GM21360 (cell line): ENCODE data around the gene MYOD1.

Source experiments
- ATAC-seq: cut with Tn5 transposase; IDR thresholded peaks from one replicate; pipeline ENCODE4 v1.9.1; 2021; ENCODE audit warnings: mild to moderate bottlenecking, moderate library complexity; ENCODE audit not compliant: unreplicated experiment

Gene MYOD1

GRCh38 chr11:17748044-17748443 lies 28.7 kb downstream of the MYOD1 start:
- no peak for ATAC-seq

- no peak for ATAC-seq
Observed at GRCh38 chr11:17748761-17749721, 29.7 kb downstream of the MYOD1 start.

DNA sequence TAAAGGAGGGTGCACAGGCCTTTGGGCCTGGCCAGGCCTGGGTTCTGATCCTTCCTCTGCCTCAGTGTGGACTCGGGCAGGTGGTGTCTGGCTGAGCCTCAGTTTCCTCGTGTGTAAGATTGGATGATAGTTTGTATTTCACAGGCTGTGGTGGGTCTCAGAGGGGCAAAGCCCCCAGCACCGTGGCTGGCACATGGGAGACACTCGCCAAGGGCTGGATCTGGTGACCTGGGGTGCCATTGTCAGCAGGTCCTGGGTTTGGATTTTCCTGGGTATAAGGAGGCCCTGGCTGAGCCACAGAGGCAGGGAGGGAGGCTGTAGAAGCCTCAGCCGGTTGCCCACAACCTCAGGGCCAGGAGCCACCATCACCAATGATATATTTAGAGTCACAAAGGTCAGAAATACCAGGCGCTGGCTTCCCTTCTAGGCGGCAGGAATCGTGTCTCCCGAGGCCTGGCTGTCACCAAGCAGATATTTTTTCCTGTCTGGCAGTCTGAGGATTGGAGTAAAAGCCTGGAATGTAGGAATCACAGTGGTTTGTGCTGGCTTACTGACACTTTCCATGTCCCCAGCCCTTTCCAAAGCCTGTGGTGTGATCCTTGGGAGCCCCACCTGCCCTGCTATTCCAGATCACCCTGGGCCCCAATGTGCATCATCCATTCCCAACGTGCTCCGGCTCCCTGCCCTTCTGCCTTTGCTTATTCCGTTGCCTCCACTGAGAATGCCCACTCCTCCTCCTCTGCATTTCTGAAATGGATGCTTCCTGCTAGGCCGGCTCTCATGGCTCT lies 30.8 kb downstream of the MYOD1 start:
- no peak for ATAC-seq

DNA sequence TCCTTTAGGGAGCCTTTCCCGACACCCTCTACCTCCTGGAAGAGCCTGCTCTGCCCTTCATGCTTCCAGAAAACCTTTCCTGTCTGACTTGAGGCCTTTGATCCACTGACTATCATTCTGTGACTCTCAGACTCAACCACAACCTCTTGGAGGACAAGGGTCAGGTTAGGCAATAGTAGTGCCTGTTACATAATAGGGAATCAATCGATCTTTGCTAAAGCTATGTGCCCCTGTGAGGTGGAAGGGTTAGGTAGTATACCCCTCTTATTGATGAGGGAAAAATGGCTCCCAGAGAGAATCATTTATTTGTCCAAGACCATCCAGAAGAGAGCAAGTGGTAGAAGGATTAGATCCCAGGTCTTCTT lies 31.4 kb downstream of the MYOD1 start:
- no peak for ATAC-seq

GRCh38 chr11:17751558-17751957 lies 32.2 kb downstream of the MYOD1 start:
- no peak for ATAC-seq

DNA sequence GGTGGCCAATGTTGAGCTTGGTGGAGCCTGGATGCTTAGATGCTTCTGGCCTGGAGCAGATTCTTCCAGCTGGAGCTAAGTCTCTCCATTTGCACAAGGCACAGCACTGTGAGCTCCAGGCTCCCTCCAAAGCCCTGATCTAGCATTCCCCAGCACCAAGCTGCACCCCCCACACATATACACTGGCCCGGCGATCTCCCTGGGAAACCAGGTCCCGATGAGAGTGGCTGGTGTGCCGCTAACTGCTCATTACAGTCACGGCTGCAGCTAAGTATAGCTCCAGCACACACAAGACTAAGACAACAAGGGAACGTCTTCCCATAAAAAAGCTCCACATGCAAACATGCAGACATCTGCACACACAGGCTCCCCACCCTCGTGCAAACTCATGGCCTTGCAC lies 32.8 kb downstream of the MYOD1 start:
- no peak for ATAC-seq

DNA sequence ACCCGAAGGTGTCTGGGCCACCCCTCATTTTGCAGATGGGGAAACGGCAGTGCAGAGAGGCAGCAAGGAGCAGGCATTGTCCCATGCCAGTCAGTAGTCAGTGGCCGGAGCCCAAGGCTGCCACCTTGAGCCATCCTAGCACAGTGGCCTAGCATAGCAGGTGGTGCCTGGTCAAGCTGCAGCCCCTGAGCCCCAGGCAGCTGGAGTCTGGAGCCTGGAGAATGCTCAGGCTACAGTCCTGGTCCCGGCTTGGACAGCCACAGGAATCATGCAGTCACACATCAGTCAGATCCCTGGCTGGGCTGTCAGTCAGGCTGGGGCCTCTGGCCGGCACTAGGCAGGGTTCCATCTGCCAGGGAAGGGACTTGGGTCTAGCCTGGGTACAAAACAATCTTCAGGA lies 33.8 kb downstream of the MYOD1 start:
- ATAC-seq: no peak

DNA sequence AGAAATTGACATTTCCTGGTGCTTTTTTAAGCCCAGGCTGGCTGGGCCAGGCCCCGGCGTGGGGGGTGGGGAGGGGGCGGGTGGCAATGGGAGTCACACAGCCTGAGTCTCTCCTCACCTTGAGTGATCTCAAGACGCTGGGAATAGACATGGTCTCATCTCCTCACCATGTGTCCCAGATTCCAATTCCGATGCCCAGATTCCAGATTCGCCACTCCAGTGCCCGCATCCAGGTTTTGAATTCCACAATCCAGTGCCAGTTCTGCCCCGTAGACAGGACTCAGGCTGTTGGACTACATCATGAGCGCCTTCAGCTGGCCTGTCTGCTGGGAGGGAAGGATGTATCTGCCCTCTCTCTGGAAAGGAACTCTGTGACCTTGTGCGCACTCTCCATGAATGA lies 34.3 kb downstream of the MYOD1 start:
- no peak for ATAC-seq

GRCh38 chr11:17755891-17756290 lies 36.5 kb downstream of the MYOD1 start:
- no peak for ATAC-seq

- no peak for ATAC-seq
Observed at GRCh38 chr11:17760102-17761029, 41.0 kb downstream of the MYOD1 start.

GRCh38 chr11:17762309-17762974 lies 43.1 kb downstream of the MYOD1 start:
- ATAC-seq: no peak

GRCh38 chr11:17763244-17763643 lies 43.9 kb downstream of the MYOD1 start:
- no peak for ATAC-seq

DNA sequence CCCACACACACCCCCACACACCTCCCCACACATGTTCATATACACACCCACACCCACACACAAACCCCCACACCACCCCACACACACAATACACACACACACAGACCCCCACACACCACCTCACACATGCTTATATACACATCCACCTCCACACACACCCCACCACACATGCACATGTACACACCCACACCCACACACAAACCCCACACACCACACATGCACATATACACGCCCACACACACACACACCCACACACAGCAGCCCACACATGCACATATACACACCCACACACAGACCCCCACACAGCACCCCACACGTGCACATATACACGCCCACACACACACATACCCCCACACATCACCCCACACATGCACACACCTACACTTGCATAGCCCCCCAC lies 44.3 kb downstream of the MYOD1 start:
- no peak for ATAC-seq

DNA sequence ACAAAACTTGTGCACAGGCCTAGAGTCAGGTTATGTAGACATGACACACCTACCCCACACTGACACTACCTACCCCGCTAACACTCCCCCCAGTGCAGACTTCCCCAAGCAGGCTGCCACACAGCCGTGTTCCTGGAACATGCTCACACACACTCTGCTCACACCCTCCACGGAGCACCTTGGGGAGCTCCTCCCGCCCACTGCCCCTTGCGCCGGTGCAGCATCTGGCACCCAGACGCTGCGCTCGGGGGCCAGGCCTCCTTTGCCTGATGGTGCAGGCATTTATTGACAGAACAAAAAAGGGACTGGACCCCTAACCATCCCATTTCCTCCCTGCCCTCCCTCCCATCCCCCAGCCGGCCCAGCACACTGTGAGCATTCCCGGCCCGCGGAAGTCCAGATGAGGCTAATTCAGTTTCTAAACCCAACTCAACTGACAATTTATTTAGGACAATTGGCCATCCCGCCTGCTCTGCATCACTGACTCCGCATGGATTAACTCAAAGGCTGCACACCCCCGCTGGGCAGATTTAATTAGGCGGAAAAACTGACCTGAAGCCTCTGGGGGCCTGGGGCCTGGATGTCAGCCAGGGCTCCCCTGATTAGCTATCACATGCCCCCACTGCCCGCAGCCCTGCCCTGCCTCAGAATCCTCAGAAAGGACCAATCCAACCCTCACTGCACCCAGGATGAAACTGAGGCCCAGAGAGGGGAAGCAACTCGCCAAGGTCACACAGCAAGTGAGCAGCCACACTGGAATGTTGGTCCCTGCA lies 45.3 kb downstream of the MYOD1 start:
- no peak for ATAC-seq

- ATAC-seq: no peak
Observed at GRCh38 chr11:17765356-17766072, 46.1 kb downstream of the MYOD1 start.

DNA sequence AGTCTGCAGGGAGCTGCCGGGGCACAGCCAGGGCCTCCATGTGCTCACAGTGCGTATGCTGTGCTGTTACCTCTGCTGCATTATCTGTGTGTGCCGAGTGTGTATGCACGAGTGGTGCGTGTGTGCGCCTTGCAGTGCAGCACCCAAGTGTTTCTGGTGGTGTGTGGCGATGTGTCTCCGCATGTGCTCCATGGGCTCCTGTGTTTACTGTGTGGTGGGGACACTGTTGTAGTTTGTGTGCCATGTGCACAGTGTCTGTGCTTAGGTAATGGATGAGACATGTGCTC lies 46.6 kb downstream of the MYOD1 start:
- ATAC-seq: no peak

DNA sequence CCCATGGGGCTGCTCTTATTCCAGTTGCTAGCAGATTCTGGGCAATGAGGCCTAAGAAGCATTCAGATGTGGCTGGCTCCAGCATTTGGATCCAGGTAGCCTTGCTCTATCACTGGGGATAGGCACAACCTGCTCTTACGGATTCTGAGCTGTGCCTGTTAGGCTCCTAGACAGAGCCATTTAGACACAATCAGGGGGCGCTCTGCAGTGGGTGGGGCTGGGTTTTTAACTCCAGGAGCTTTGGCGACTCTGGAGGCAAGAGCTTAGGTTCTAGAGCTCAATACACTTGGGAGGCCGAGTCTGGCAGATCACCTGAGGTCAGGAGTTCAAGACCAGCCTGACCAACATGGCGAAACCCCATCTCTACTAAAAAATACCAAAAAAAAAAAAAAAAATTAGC lies 47.2 kb downstream of the MYOD1 start:
- no peak for ATAC-seq

DNA sequence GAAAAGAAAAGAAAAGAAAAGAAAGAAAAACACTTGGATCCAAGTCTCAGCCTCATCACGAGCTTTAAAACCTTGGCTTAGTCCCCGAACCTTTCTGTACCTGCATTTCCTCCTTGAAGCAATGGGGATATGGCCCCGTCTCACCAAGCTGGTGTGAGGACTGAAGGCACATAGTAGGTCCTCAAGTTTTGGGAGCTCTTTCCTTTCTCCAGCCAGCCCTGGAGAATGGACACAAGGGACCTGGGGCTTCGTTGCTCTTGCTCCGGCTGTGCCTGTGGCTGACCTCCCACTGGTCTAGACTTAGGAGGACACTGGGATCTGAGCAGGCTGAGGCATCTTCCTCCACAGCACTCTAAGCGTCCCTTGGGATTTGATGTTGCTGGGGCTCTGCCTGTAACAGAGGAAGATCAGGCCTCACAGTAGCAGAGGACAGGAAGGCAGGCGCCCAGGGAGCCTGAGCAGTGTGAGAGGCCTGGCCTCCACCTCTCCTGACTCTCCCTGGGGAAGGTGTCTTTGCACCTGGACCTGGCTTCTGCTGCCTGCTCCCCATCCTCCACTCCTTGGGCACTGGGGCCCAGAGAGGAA lies 48.0 kb downstream of the MYOD1 start:
- no peak for ATAC-seq

DNA sequence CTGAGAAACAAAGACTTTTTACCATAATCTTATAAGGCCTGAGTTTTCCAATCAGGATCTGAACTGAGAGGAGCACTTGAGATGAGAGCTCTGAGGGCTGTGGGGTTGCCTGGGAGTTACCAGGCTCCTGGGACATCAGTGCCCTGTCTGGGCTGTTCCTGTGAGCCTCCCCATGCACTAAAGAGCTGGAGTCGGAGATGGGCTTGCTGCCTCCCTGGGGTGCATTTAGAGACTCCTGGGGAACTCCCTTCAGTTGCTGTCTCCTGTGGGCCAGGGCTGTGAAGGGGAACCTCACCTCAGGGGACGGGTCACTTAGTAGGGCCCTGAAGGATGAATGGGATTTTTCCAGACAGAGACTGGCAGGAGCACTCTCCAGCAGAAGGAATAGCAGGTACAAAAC lies 48.5 kb downstream of the MYOD1 start:
- no peak for ATAC-seq
